Measurements from ENCODE around the gene PTBP3. TPM values are rescaled to one million over a fixed set of nuclear protein-coding genes. Genes with fewer than 3 reads are reported as not detected.
A peak's percentile ranks its signal among the peaks of the same experiment; 100 is the strongest.

The PTBP3 gene
- total RNA-seq, 1 experiment from 2014 or later: 73.1 TPM

DNA sequence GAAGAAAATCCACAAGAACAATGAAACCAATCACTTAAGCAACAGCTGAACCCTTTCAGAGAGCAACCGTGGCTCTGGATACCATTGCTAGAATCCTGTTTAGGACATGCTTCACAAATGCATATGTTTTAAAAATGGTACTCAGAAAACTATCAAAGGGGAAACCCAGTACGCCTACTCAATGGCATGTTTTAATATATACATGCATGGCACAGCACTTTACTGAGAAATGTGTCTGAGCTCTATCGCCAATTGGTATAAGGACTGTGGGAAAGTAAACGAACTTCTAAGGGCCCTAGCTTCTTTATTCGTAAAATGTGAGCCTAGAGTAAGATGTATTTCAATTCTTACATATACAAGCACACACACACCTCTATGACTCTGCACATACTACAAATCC lies 72.3 kb downstream of the PTBP3 start:
- H3K27ac Mint-ChIP-seq (ENCODE audit: unreplicated experiment): no peak overlapping the region

DNA sequence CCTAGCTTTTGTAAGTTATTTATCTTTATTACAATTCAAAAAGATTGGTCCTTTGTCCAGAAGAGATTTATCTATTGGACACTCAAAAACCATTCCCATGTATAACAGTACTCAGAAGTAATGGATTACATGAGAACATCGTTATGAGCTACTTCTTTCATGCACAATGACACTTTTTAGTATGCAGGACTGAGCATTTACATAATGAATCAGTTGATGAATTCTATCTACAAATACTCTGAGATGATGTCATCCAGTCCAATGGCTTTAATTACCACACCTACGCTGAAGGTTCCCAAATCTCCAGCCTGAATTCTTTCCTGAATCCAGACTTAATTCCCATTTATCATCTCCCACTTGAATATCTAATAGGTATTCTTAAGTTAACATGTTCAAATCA lies 75.3 kb downstream of the PTBP3 start:
- Mint-ChIP-seq H3K36me3 (ENCODE audit: insufficient read depth, unreplicated experiment) (no peaks in the 10 kb centered on the region), H3K9me3 (ENCODE audit: low read depth, unreplicated experiment) (no peaks in the 10 kb centered on the region), H3K4me3 (ENCODE audit: low read depth, unreplicated experiment) (no peak overlapping the region), H3K4me1 (ENCODE audit: low read depth, unreplicated experiment) (no peaks in the 10 kb centered on the region), H3K27me3 (ENCODE audit: unreplicated experiment) (no peaks in the 10 kb centered on the region), H3K27ac (ENCODE audit: unreplicated experiment) (no peak overlapping the region)
- DNase-seq: no peak
- TF ChIP-seq, protein P1, sequence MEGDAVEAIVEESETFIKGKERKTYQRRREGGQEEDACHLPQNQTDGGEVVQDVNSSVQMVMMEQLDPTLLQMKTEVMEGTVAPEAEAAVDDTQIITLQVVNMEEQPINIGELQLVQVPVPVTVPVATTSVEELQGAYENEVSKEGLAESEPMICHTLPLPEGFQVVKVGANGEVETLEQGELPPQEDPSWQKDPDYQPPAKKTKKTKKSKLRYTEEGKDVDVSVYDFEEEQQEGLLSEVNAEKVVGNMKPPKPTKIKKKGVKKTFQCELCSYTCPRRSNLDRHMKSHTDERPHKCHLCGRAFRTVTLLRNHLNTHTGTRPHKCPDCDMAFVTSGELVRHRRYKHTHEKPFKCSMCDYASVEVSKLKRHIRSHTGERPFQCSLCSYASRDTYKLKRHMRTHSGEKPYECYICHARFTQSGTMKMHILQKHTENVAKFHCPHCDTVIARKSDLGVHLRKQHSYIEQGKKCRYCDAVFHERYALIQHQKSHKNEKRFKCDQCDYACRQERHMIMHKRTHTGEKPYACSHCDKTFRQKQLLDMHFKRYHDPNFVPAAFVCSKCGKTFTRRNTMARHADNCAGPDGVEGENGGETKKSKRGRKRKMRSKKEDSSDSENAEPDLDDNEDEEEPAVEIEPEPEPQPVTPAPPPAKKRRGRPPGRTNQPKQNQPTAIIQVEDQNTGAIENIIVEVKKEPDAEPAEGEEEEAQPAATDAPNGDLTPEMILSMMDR (IDR thresholded peaks at IDR 0.05; ENCODE audit: unreplicated experiment): no peak
- BruUV-seq (replicated peaks): no TSS peak
- intact Hi-C loops (cut with micrococcal nuclease; ENCODE audit: unreplicated experiment): loop anchor here (5.0 kb wide), 1 partner anchor 74 kb away; the partner anchor contains the start of gene PTBP3
- CTCF ChIA-PET: no interaction called here

More for the DNA sequence above, 72.3 kb downstream of the PTBP3 start:
- no peak for DNase-seq
- Mint-ChIP-seq H3K36me3 (ENCODE audit: insufficient read depth, unreplicated experiment) (no peaks in the 10 kb centered on the region), H3K4me1 (ENCODE audit: low read depth, unreplicated experiment) (no peaks in the 10 kb centered on the region), H3K9me3 (ENCODE audit: low read depth, unreplicated experiment) (no peaks in the 10 kb centered on the region), H3K4me3 (ENCODE audit: low read depth, unreplicated experiment) (no peak overlapping the region), H3K27me3 (ENCODE audit: unreplicated experiment) (no peaks in the 10 kb centered on the region)
- TF ChIP-seq, protein P1 (IDR thresholded peaks at IDR 0.05; ENCODE audit: unreplicated experiment): no peak
- CTCF ChIA-PET: interaction anchor here (0.6 kb wide), 1 partner anchor 148 kb away, joined by 3 read pairs; no protein-coding TSS in a partner anchor
- no TSS peak for BruUV-seq (replicated peaks)
- intact Hi-C loops (cut with micrococcal nuclease; ENCODE audit: unreplicated experiment): no loop called here

DNA sequence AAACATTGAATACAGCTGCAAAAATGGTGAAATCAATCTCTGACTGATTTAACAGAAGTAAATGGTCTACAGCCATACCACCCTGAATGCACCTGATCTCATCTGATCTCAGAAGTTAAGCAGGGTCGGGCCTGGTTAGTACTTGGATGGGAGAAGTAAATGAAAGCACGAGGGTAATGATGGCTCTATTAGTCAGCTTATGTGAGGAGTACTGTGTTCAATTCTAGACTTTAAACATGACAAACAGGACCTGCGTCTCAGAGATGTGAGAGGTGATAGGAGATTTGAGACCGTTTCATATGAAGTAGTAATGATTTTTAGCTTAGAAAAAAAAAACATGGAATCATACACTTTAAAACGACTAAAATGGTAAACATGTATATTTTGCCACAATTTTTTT lies 81.2 kb downstream of the PTBP3 start:
- BruUV-seq (replicated peaks): no TSS peak
- TF ChIP-seq, protein P1 (IDR thresholded peaks at IDR 0.05; ENCODE audit: unreplicated experiment): no peak
- Mint-ChIP-seq H3K9me3 (ENCODE audit: low read depth, unreplicated experiment) (no peaks in the 10 kb centered on the region), H3K27ac (ENCODE audit: unreplicated experiment) (no peak overlapping the region), H3K4me3 (ENCODE audit: low read depth, unreplicated experiment) (no peak overlapping the region), H3K4me1 (ENCODE audit: low read depth, unreplicated experiment) (peaks cover 20% of the 10 kb centered on the region), H3K27me3 (ENCODE audit: unreplicated experiment) (no peaks in the 10 kb centered on the region), H3K36me3 (ENCODE audit: insufficient read depth, unreplicated experiment) (no peaks in the 10 kb centered on the region)
- CTCF ChIA-PET: interaction anchor here (0.6 kb wide), 1 partner anchor 132 kb away, joined by 5 read pairs; no protein-coding TSS in a partner anchor
- intact Hi-C loops (cut with micrococcal nuclease; ENCODE audit: unreplicated experiment): no loop called here
- DNase-seq: no peak

DNA sequence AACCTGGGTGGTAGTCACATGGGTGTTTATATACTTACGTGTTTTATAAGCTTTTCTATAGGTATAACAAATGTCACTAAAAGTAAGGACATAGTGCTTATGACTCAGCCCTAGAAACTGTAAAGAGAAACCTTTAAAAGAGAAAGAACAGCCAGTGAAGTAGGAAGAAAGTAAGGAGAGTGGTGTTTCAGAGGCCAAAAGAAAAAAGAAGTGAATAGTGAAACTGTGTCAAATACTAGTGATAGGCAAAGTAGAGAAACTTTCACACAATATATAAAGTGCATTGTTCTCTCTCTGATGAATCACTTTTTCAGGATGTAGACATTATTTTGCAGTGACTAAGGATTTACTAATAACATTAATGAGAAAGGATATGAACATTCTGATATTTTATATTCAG lies 84.1 kb downstream of the PTBP3 start:
- CTCF ChIA-PET: no interaction called here
- TF ChIP-seq, protein P1 (IDR thresholded peaks at IDR 0.05; ENCODE audit: unreplicated experiment): no peak
- Mint-ChIP-seq H3K4me1 (ENCODE audit: low read depth, unreplicated experiment) (peaks cover 20% of the 10 kb centered on the region), H3K36me3 (ENCODE audit: insufficient read depth, unreplicated experiment) (no peaks in the 10 kb centered on the region), H3K27me3 (ENCODE audit: unreplicated experiment) (no peaks in the 10 kb centered on the region), H3K27ac (ENCODE audit: unreplicated experiment) (peak overlapping the region; percentile 50), H3K9me3 (ENCODE audit: low read depth, unreplicated experiment) (no peaks in the 10 kb centered on the region), H3K4me3 (ENCODE audit: low read depth, unreplicated experiment) (peak overlapping the region; percentile 3)
- intact Hi-C loops (cut with micrococcal nuclease; ENCODE audit: unreplicated experiment): loop anchor here (10.0 kb wide), 1 partner anchor 134 kb away; no protein-coding TSS in a partner anchor
- TSS peak; percentile 21 for BruUV-seq (replicated peaks)
- DNase-seq: no peak

Measured in Calu3 (cell line).